ENCODE measurements around the gene RFNG.

Gene RFNG

GRCh38 chr17:81999976-82000802 lies 51.4 kb downstream of the RFNG start:
- H3K4me3 ChIP-seq (ENCODE audit: low read depth, low read length), result no peak overlapping the region
- no peak for DNase-seq (ENCODE audit: low read depth)
- TF ChIP-seq, protein P1, sequence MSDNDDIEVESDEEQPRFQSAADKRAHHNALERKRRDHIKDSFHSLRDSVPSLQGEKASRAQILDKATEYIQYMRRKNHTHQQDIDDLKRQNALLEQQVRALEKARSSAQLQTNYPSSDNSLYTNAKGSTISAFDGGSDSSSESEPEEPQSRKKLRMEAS (IDR thresholded peaks at IDR 0.05; ENCODE audit: low read depth, low read length), result no peak
- TF ChIP-seq, protein P2, sequence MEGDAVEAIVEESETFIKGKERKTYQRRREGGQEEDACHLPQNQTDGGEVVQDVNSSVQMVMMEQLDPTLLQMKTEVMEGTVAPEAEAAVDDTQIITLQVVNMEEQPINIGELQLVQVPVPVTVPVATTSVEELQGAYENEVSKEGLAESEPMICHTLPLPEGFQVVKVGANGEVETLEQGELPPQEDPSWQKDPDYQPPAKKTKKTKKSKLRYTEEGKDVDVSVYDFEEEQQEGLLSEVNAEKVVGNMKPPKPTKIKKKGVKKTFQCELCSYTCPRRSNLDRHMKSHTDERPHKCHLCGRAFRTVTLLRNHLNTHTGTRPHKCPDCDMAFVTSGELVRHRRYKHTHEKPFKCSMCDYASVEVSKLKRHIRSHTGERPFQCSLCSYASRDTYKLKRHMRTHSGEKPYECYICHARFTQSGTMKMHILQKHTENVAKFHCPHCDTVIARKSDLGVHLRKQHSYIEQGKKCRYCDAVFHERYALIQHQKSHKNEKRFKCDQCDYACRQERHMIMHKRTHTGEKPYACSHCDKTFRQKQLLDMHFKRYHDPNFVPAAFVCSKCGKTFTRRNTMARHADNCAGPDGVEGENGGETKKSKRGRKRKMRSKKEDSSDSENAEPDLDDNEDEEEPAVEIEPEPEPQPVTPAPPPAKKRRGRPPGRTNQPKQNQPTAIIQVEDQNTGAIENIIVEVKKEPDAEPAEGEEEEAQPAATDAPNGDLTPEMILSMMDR (IDR thresholded peaks at IDR 0.05; ENCODE audit: low read depth, low read length), result no peak
- TF ChIP-seq MYC (IDR thresholded peaks at IDR 0.05; ENCODE audit: low read depth, low read length) (no peak), POLR2A (IDR thresholded peaks at IDR 0.05; ENCODE audit: extremely low read depth, insufficient read length) (no peak)

- no peak overlapping the region for H3K4me3 ChIP-seq (ENCODE audit: low read depth, low read length)
- no peak for DNase-seq (ENCODE audit: low read depth)
- TF ChIP-seq POLR2A (IDR thresholded peaks at IDR 0.05; ENCODE audit: extremely low read depth, insufficient read length) (no peak), MYC (IDR thresholded peaks at IDR 0.05; ENCODE audit: low read depth, low read length) (no peak)
- TF ChIP-seq, protein P1 (IDR thresholded peaks at IDR 0.05; ENCODE audit: low read depth, low read length), result no peak
- TF ChIP-seq, protein P2 (IDR thresholded peaks at IDR 0.05; ENCODE audit: low read depth, low read length), result no peak
Measured at GRCh38 chr17:81999587-81999975, 52.0 kb downstream of the RFNG start.

- no peak overlapping the region for H3K4me3 ChIP-seq (ENCODE audit: low read depth, low read length)
- no peak for DNase-seq (ENCODE audit: low read depth)
- TF ChIP-seq, protein P1 (IDR thresholded peaks at IDR 0.05; ENCODE audit: low read depth, low read length), result no peak
- no peak for TF ChIP-seq POLR2A (IDR thresholded peaks at IDR 0.05; ENCODE audit: extremely low read depth, insufficient read length)
Measured at GRCh38 chr17:81998691-81999438, 52.7 kb downstream of the RFNG start.

DNA sequence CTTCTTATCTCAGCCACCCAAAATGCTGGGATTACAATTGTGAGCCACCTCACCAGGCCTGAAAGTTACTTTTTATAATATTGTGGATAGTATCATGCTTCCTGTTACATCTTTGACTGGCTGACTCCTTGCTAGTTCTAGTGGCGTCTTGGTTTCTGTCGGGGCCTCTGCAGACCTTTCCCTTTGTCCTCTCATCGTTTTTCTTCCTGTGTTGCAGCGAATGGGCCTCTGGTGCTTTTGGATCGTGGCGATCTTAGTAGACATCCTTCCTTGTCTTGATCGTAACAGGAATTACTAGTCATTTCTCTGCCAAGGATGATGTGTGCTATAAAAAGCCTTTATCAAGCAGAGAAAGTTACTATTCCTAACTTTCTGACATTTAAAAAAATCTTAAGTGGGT lies 53.4 kb downstream of the RFNG start:
- no peak overlapping the region for H3K4me3 ChIP-seq (ENCODE audit: low read depth, low read length)
- TF ChIP-seq, protein P1 (IDR thresholded peaks at IDR 0.05; ENCODE audit: low read depth, low read length), result no peak
- TF ChIP-seq, protein P2 (IDR thresholded peaks at IDR 0.05; ENCODE audit: low read depth, low read length), result no peak
- TF ChIP-seq MYC (IDR thresholded peaks at IDR 0.05; ENCODE audit: low read depth, low read length) (no peak), POLR2A (IDR thresholded peaks at IDR 0.05; ENCODE audit: extremely low read depth, insufficient read length) (no peak)
- no peak for DNase-seq (ENCODE audit: low read depth)

Measured in NB4 (cell line).